Activated effector memory CD4-positive, alpha-beta T cell treated with Interleukin-2 at 50 U/mL for 16 hours (primary cell): ENCODE data around the gene TRNAU1AP.
"Not testable (repeated sequence)": the region's sequence is repeated elsewhere in the genome, so short reads cannot be mapped to it uniquely, and the experiment has no call there.

ENCODE experiments used
- DNase-seq: peaks from one replicate; pipeline ENCODE4 v3.0.0-alpha.2; 2020

The TRNAU1AP gene

GRCh38 chr1:28522537-28522936 lies 30.3 kb upstream of the TRNAU1AP start:
- not testable (repeated sequence) for DNase-seq

- DNase-seq, result not testable (repeated sequence)
These were observed 27.8 kb upstream of the TRNAU1AP start for GRCh38 chr1:28525002-28525642.

GRCh38 chr1:28526886-28527285 lies 26.0 kb upstream of the TRNAU1AP start:
- no peak for DNase-seq

- DNase-seq, result no peak
These were observed 22.4 kb upstream of the TRNAU1AP start for GRCh38 chr1:28530456-28530855.

- DNase-seq, result no peak
These were observed 18.2 kb upstream of the TRNAU1AP start for GRCh38 chr1:28534671-28535070.

GRCh38 chr1:28535180-28535579 lies 17.7 kb upstream of the TRNAU1AP start:
- no peak for DNase-seq

- DNase-seq, result no peak
These were observed 15.3 kb upstream of the TRNAU1AP start for GRCh38 chr1:28537457-28538199.

- DNase-seq, result no peak
These were observed 14.6 kb upstream of the TRNAU1AP start for GRCh38 chr1:28538286-28538685.

- no peak for DNase-seq
These were observed 12.2 kb upstream of the TRNAU1AP start for GRCh38 chr1:28540651-28541050.

GRCh38 chr1:28541414-28542015 lies 11.4 kb upstream of the TRNAU1AP start:
- not testable (repeated sequence) for DNase-seq

- DNase-seq, result no peak
These were observed 7.6 kb upstream of the TRNAU1AP start for GRCh38 chr1:28545246-28545628.

GRCh38 chr1:28548318-28548717 lies 4.6 kb upstream of the TRNAU1AP start:
- no peak for DNase-seq

- no peak for DNase-seq
These were observed 1.5 kb upstream of the TRNAU1AP start for GRCh38 chr1:28551381-28551780.

GRCh38 chr1:28560886-28561285 lies 8.0 kb downstream of the TRNAU1AP start:
- no peak for DNase-seq

GRCh38 chr1:28564310-28564709 lies 11.4 kb downstream of the TRNAU1AP start:
- no peak for DNase-seq

GRCh38 chr1:28565040-28565439 lies 12.2 kb downstream of the TRNAU1AP start:
- no peak for DNase-seq

- DNase-seq, result no peak
These were observed 12.8 kb downstream of the TRNAU1AP start for GRCh38 chr1:28565726-28566125.

- no peak for DNase-seq
These were observed 14.0 kb downstream of the TRNAU1AP start for GRCh38 chr1:28566931-28567330.

- DNase-seq, result no peak
These were observed 19.0 kb downstream of the TRNAU1AP start for GRCh38 chr1:28571911-28572310.

GRCh38 chr1:28572891-28573290 lies 20.0 kb downstream of the TRNAU1AP start:
- DNase-seq, result not testable (repeated sequence)

- no peak for DNase-seq
These were observed 20.7 kb downstream of the TRNAU1AP start for GRCh38 chr1:28573564-28573963.

GRCh38 chr1:28577052-28577678 lies 24.3 kb downstream of the TRNAU1AP start:
- no peak for DNase-seq

- no peak for DNase-seq
These were observed 25.1 kb downstream of the TRNAU1AP start for GRCh38 chr1:28577738-28578536.
